Kidney (tissue), 22 donors: ENCODE data around the gene PRKD3. TPM values are rescaled to one million over a fixed set of nuclear protein-coding genes. Genes with fewer than 3 reads are reported as not detected.
A peak's percentile ranks its signal among the peaks of the same experiment; 100 is the strongest.

Source experiments
- DNase-seq, 5 donors: peaks; one replicate each; pipeline ENCODE4 v3.0.0-alpha.2; 2013 to 2020
- FAIRE-seq: peaks from 2 replicates; lab custom pipeline; 2012; peaks lifted over from hg19 to GRCh38; lab: Jason Lieb, UNC
- H3K27ac ChIP-seq, 2 donors: one replicate each; pipeline ENCODE4 v1.7.0; 2013; ENCODE audit warnings: low read depth in 2 of 2, low read length in 2 of 2, inconsistent platforms in 1 of 2
- H3K27me3 ChIP-seq: one replicate; pipeline ENCODE4 v1.7.1; 2013; ENCODE audit warnings: low read length, inconsistent platforms; ENCODE audit not compliant: control insufficient read depth, insufficient read depth
- H3K36me3 ChIP-seq, 3 donors: one replicate each; pipeline versions ENCODE4 v1.7.0 to v1.7.1; 2013; ENCODE audit warnings: low read length in 3 of 3, control low read depth in 1 of 3, inconsistent platforms in 1 of 3; ENCODE audit not compliant: insufficient read depth in 3 of 3, control insufficient read depth in 2 of 3
- H3K4me1 ChIP-seq, 3 donors: one replicate each; pipeline versions ENCODE4 v1.7.0 to v1.7.1; 2013; ENCODE audit warnings: low read length in 3 of 3, inconsistent platforms in 1 of 3, low read depth in 1 of 3; ENCODE audit not compliant: control insufficient read depth in 2 of 3, insufficient read depth in 2 of 3
- H3K4me3 ChIP-seq, 3 donors: one replicate each; pipeline versions ENCODE4 v1.7.0 to v1.8.1; 2013; ENCODE audit warnings: low read length in 3 of 3, control low read depth in 1 of 3, inconsistent platforms in 1 of 3
- H3K9ac ChIP-seq, 3 donors: one replicate each; pipeline versions ENCODE4 v1.7.0 to v1.7.1; 2013; ENCODE audit warnings: low read length in 3 of 3, control low read depth in 1 of 3, inconsistent platforms in 1 of 3
- H3K9me3 ChIP-seq, 3 donors: one replicate each; pipeline versions ENCODE4 v1.7.0 to v1.7.1; 2013; ENCODE audit warnings: low read length in 3 of 3, control low read depth in 1 of 3, inconsistent platforms in 1 of 3; ENCODE audit not compliant: control insufficient read depth in 2 of 3, insufficient read depth in 1 of 3
- intact Hi-C: fragments of 100-400 bp; cut with DNase I; formaldehyde crosslinking; loops from one replicate; pipeline ENCODE4 v1.11.1; 2022
- long read RNA-seq, 10 donors: library from polyadenylated mRNA in 1 of 10; unstranded in 1 of 10; transcript quantifications; one replicate each; pipeline ENCODE4 v2.0.0 and lab custom pipeline, GENCODE V29; 2021 to 2026
- polyA plus RNA-seq: library from polyadenylated mRNA; stranded (reverse); fragments of 350-450 nt; fragmentation: Illumina TruSeq; extraction: RNeasy Lipid Tissue Mini Kit (QIAGEN cat#74804); gene quantifications from one replicate; pipeline ENCODE4 v1.2.3, GENCODE V29; 2014; ENCODE audit warnings: low read depth, low replicate concordance; ENCODE audit not compliant: insufficient read depth
- total RNA-seq: library from RNA; stranded (reverse); fragmentation: NEBNext Ultra II Directional; extraction: Animal tissue kit (Norgen Biotek cat#: 25700); gene quantifications from one replicate; pipeline ENCODE4 v1.2.1, GENCODE V29; 2021
- TF ChIP-seq, protein P1 (sequence below): IDR thresholded peaks from 3 replicates; pipeline ENCODE4 v1.5.1; 2012; ENCODE audit warnings: mild to moderate bottlenecking, moderate library complexity, borderline replicate concordance; ENCODE audit not compliant: insufficient read depth; ENCODE audit errors: extremely low read depth
- donor health status: control.
- donor health status: control.
- donor health status: control.
- donor health status: control.
- donor health status: control.
- donor health status: DM: yes; HTN: yes; CAD: no.
- donor health status: Normal renal cell carcinoma (clear cell type).

Gene PRKD3
- total RNA-seq (45.7 TPM), polyA plus RNA-seq (7.1 TPM)
- long read RNA-seq, donor 1, partial matches to known transcripts, result 0 of 1 reads
- long read RNA-seq, donor 1, other reads (novel, unspliced or antisense), result 0 of 1 reads
- long read RNA-seq, donor 2, full-length matches to known transcripts, result 1 of 1 reads
- long read RNA-seq, donor 2, partial matches to known transcripts, result 0 of 1 reads
- long read RNA-seq, donor 2, other reads (novel, unspliced or antisense), result 0 of 1 reads
- long read RNA-seq, donor 3, result 0 reads
- long read RNA-seq, donor 4, partial matches to known transcripts, result 0 of 2 reads
- long read RNA-seq, donor 4, other reads (novel, unspliced or antisense), result 0 of 2 reads
- long read RNA-seq, donor 5, result 0 reads
- long read RNA-seq, donor 6, partial matches to known transcripts, result 5 of 8 reads
- long read RNA-seq, donor 6, other reads (novel, unspliced or antisense), result 0 of 8 reads
- long read RNA-seq, donor 7, full-length matches to known transcripts, result 1 of 14 reads
- long read RNA-seq, donor 7, partial matches to known transcripts, result 2 of 14 reads
- long read RNA-seq, donor 7, other reads (novel, unspliced or antisense), result 11 of 14 reads
- long read RNA-seq, donor 8, result 0 reads
- long read RNA-seq, donor 9, partial matches to known transcripts, result 0 of 1 reads
- long read RNA-seq, donor 9, other reads (novel, unspliced or antisense), result 0 of 1 reads
- long read RNA-seq, donor 10, partial matches to known transcripts, result 5 of 5 reads
- long read RNA-seq, donor 10, other reads (novel, unspliced or antisense), result 0 of 5 reads

DNA sequence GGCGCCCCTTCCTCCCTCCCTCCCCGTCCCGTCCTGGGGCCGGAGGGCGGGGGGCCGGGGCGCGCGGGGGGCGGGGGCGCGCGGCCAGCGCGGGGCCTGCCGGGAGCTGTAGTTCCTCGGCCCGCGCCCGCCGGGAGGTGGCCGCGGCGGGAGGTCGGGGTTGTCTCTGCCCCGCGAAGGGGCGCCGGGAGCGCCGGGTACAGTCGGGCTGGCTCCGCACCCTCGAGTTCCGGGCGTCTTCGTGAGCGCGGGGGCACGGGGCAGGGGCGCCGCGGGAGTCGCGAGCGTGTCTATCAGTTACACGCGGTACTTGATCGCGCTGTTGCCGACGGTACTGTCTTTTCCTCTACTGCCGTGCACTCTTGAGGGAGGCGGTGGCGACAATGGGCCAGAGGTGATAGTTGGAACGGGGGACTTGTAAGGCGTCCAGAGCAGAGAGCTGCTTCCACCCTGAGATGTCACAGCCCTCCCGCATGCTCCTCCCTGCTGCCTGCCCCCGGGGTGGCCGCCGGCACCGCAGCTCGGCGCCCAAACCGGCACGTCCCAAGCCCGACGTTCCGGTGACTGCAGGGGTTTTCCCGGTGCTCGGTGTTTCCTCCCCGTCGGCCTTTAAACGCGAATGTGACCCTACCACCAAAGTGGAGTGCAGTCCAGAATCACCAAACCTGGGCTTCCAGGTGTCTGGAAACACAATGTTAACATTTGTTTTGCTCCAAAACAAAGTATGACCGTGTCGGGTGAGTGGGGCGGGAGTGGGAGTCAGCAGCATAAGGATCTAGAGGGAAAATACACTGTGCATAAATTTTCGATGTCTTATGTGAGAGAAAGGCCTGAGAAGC is at the start of gene PRKD3:
PRKD3 (minus strand) TSS at position 48 of the 839 bp plus-strand sequence. CDS start 8,309 bp downstream, outside the sequence.
- H3K9ac ChIP-seq, result peak within 1 kb of the TSS; percentile 72 to 78 (median 74)
- no peaks in the 10 kb centered on the region for H3K36me3 ChIP-seq
- FAIRE-seq (no peak), DNase-seq (peak in 2 of 5 donors; percentile 67 to 68)
- H3K4me3 ChIP-seq, result peak within 1 kb of the TSS; percentile 81 to 90 (median 88)
- peak within 1 kb of the TSS; percentile 90 to 91 for H3K27ac ChIP-seq
- peaks cover 0 to 6% (median 2%) of the 10 kb centered on the region in 3 donors for H3K4me1 ChIP-seq
- H3K9me3 ChIP-seq, result no peaks in the 10 kb centered on the region
- intact Hi-C loops, result no loop called here
- no peaks in the 10 kb centered on the region for H3K27me3 ChIP-seq
- TF ChIP-seq, protein P1, sequence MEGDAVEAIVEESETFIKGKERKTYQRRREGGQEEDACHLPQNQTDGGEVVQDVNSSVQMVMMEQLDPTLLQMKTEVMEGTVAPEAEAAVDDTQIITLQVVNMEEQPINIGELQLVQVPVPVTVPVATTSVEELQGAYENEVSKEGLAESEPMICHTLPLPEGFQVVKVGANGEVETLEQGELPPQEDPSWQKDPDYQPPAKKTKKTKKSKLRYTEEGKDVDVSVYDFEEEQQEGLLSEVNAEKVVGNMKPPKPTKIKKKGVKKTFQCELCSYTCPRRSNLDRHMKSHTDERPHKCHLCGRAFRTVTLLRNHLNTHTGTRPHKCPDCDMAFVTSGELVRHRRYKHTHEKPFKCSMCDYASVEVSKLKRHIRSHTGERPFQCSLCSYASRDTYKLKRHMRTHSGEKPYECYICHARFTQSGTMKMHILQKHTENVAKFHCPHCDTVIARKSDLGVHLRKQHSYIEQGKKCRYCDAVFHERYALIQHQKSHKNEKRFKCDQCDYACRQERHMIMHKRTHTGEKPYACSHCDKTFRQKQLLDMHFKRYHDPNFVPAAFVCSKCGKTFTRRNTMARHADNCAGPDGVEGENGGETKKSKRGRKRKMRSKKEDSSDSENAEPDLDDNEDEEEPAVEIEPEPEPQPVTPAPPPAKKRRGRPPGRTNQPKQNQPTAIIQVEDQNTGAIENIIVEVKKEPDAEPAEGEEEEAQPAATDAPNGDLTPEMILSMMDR, result no peak

DNA sequence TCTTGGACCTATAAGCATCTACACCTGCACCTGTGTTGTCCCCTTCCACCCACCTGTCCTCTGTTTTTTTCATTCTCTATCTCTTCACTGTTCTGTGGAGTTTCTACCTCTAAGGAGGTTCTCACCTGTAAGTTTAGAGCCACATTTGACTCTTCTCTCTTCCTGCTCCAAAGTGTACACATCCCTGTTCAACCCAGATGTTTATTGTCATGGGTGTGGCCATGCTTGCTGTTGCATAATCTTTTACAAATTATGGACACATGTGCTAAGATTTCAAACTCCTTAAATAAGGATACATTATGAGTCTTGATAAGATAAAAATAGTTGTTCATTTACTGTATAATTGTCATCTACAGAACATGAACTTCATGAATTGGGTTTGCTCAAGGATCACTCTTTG is 47.4 kb upstream of the PRKD3 start:
- Histone ChIP-seq H3K9me3 (no peaks in the 10 kb centered on the region), H3K9ac (no peak overlapping the region), H3K27ac (no peak overlapping the region), H3K4me3 (no peak overlapping the region), H3K27me3 (no peaks in the 10 kb centered on the region), H3K36me3 (no peaks in the 10 kb centered on the region), H3K4me1 (no peaks in the 10 kb centered on the region)
- DNase-seq (no peak), FAIRE-seq (no peak)
- intact Hi-C loops, result no loop called here
- TF ChIP-seq, protein P1, result no peak

DNA sequence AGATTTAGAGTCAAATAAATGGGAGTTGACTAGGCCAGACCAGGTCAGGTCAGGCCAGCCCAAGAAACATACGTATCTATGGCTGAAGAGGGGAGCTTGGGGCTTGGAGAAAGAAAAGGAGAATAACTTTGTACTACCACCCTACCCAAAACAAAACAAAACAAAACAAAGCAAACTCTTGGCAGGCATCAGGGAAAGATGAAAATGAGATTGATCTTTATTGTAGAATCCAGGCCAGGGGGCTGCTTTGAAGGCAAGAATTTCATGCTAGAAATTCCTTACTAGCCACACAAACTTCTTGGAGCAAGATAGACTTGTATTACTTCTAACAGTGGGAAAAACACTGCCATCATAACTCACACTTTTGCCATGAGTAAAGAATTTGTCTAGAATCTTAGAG is 46.0 kb upstream of the PRKD3 start:
- no peak for FAIRE-seq
- intact Hi-C loops, result no loop called here

More for the DNA sequence above, 46.0 kb upstream of the PRKD3 start:
- H3K4me1 ChIP-seq, result no peaks in the 10 kb centered on the region
- no peak overlapping the region for H3K27ac ChIP-seq
- H3K36me3 ChIP-seq, result no peaks in the 10 kb centered on the region
- no peaks in the 10 kb centered on the region for H3K27me3 ChIP-seq
- TF ChIP-seq, protein P1, result no peak
- no peaks in the 10 kb centered on the region for H3K9me3 ChIP-seq
- H3K9ac ChIP-seq, result no peak overlapping the region
- H3K4me3 ChIP-seq, result no peak overlapping the region
- no peak for DNase-seq
